GM19025 (cell line): ENCODE measurements around the gene TENM3.

Experiments
- ATAC-seq: cut with Tn5 transposase; IDR thresholded peaks from one replicate; pipeline ENCODE4 v1.9.1; 2021; ENCODE audit warnings: mild to moderate bottlenecking, low read depth, moderate library complexity; ENCODE audit not compliant: unreplicated experiment

TENM3 gene

GRCh38 chr4:182251116-182251515, 7.9 kb downstream of the TENM3 start:
- ATAC-seq, result no peak

- ATAC-seq, result no peak
Measured at GRCh38 chr4:182252220-182252619, 9.0 kb downstream of the TENM3 start.

- ATAC-seq, result no peak
Measured at GRCh38 chr4:182254026-182254780, 11.0 kb downstream of the TENM3 start.

- ATAC-seq, result no peak
Measured at GRCh38 chr4:182255441-182256190, 12.4 kb downstream of the TENM3 start.

GRCh38 chr4:182257016-182257415, 13.8 kb downstream of the TENM3 start:
- no peak for ATAC-seq

- no peak for ATAC-seq
Measured at GRCh38 chr4:182257503-182257902, 14.3 kb downstream of the TENM3 start.

- ATAC-seq, result no peak
Measured at GRCh38 chr4:182258441-182259000, 15.3 kb downstream of the TENM3 start.

GRCh38 chr4:182261651-182262223, 18.5 kb downstream of the TENM3 start:
- no peak for ATAC-seq

GRCh38 chr4:182263562-182263961, 20.4 kb downstream of the TENM3 start:
- no peak for ATAC-seq

GRCh38 chr4:182264139-182264752, 21.0 kb downstream of the TENM3 start:
- no peak for ATAC-seq

- no peak for ATAC-seq
Measured at GRCh38 chr4:182265881-182266280, 22.7 kb downstream of the TENM3 start.

- no peak for ATAC-seq
Measured at GRCh38 chr4:182267048-182267447, 23.8 kb downstream of the TENM3 start.

- no peak for ATAC-seq
Measured at GRCh38 chr4:182268966-182269365, 25.8 kb downstream of the TENM3 start.

- ATAC-seq, result no peak
Measured at GRCh38 chr4:182271731-182272130, 28.5 kb downstream of the TENM3 start.

GRCh38 chr4:182272151-182272550, 28.9 kb downstream of the TENM3 start:
- ATAC-seq, result no peak

- ATAC-seq, result no peak
Measured at GRCh38 chr4:182273191-182273935, 30.2 kb downstream of the TENM3 start.

GRCh38 chr4:182276210-182277109, 33.3 kb downstream of the TENM3 start:
- ATAC-seq, result no peak

GRCh38 chr4:182277377-182277776, 34.2 kb downstream of the TENM3 start:
- ATAC-seq, result no peak

- ATAC-seq, result no peak
Measured at GRCh38 chr4:182278729-182279128, 35.5 kb downstream of the TENM3 start.
